ENCODE results near the gene VIL1.

The VIL1 gene

DNA sequence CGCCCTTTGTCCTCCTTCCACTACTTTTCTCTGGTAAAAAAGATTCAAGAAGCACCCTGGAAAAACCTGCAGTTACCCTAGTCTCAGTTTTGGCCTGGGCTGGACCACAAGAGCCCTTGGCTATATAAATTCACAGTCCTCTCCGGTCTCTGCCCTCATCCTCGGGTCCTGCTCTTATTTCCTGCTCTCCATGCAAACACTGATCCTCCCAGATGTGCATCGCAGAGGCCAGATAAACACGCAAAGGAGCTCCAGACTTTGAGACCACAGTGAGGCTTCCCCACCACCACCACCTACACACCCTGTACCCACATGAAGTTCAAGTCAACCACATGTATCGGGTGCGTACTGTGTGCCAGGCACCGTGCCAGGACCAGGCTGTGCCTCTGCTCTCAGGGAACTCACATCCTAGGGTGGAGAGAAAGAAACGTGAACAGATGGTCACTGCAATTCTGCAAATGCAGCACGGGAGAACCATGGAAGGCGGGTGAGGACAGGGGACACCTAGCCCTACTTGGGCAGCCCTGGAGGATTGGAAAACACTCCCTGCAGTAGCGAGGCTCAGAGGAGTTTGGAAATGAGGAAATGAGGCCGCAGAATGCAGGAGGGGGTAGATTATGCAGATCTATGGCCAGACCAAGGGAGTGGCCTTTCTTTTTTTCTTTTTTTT lies 11.8 kb upstream of the VIL1 start:
- DNase-seq = peak; percentile 72

DNA sequence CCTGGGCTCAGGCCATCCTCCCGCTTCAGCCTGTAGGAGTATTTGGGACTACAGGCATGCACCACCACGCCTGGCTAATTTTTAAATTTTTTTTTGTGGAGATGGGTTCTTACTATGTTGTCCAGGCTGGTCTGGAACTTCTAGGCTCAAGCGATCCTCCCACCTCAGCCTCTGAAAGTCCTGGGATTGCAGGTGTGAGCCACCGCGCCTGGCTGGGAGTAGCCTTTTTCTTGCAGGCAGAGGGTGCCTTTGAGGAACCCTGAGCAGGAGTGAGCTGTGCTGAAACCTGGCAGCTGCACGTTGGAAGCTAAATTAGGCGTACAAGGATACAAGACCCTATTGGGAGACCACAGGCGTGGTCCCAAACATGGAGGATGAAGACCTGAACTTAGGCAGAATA lies 11.2 kb upstream of the VIL1 start:
- no peak for DNase-seq

DNA sequence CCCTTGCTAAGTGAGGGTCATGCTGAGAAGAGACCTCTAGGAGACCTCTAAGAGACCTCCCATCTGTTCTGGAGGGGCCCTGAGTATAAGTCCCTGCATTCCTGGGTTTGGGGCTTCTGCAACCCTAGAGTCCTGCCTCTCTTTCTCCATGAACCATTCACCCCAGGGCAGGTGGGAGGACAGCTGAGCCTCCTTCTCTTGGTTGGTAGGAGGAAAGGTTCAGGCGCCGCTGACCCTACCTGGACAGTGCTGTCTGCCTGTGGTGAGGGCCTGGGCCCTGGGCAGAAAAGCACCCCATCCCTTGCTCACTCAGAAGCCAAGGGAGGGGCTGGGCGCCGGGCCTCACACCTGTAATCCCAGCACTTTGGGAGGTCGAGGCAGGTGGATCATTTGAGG lies 604 bp upstream of the VIL1 start:
- DNase-seq = no peak

DNA sequence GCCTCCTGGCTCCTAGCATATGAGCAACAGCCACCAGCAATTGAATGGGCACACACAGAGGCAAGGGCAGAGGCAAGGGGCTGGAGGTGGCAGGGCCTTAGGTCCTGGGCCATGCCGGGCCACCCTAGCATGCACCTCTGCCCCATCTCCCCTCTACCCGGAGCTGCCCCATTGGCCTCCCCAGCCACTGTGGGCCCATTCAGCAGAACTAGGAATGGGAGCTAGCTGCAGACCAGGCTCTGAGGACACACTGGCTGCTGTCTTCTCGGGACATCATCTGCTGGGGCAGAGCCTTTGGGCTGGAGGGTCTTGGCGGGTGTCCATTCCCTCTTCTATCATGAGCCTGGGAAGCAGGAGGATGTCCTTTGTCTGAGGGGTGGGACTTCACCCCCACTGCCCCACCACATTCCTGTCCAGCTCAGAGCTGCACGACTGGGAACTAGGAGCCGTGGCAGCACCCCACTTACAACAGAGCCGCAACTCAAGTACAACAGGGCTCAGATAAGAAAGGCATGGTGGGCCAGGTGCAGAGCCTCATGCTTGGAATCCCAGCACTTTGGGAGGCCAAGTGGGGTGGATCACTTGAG lies 800 bp downstream of the VIL1 start:
- DNase-seq = no peak

DNA sequence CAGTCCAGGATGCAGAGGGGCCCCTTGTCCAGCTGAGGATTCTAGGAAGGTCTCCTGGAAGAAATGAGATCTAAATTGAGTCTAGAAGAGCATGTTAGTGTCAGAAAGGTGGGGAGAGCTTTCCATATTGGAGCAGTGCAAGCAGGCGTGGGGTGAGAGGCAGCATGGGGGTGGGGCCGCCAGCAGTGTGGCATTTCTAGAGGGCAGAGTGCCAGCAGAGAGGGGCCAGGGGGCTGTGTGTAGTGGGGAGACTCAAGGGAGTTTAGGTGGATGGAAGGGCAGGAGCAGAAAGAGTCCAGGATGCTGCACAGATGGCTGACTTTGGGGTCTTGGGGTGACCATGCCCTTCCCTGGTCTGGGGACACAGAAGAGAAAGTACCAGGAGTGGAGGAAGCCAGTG lies 2.1 kb downstream of the VIL1 start:
- DNase-seq = no peak

DNA sequence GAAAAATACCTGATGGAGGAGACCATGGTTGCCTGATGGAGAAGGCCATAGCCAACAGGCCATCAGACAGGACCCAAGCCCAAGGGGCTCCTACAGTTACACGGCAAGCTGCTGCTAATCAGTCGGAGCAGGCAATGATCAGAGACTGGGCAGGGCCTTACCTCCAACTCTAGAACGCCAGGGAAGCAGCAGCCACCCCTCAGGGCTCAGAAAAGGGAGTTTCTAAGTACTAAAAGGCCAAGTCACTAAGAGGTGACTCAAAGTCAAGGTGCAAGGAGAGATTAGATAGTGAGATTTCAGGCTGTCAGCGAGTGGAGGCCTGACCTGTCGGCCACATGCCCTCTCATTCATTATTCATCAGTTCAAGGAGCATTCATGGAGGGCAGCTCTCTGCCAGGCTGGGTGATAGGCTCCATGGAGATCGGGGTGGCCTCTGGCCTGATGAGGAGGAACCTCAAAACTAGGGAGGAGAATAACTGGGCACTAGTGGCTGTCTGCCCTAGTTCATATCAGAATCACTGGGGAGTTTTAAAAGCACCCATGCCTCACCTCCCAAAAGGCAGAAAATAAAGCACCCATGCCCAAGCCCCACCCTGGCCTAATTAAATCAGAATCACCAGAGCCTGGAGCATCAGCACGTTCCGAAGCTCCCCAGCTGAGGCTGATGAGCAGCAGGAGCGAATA lies 3.6 kb downstream of the VIL1 start:
- DNase-seq = no peak

DNA sequence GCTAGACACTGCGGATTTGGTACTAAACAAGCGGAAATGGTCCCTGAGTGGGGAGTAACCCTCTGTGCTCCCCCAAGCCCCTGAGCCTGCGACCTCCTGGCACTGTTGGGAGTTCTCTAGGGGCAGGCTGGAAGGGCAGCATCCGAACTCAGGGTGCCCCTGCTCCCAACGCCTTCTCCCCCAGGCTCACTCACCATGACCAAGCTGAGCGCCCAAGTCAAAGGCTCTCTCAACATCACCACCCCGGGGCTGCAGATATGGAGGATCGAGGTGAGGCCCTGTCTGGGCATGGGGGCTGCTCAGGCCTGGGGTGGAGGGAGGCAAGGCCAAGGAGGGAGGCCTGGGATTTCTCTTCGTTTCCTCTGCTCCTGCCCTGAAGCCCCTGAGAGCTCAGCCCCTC lies 4.7 kb downstream of the VIL1 start:
- DNase-seq = no peak

DNA sequence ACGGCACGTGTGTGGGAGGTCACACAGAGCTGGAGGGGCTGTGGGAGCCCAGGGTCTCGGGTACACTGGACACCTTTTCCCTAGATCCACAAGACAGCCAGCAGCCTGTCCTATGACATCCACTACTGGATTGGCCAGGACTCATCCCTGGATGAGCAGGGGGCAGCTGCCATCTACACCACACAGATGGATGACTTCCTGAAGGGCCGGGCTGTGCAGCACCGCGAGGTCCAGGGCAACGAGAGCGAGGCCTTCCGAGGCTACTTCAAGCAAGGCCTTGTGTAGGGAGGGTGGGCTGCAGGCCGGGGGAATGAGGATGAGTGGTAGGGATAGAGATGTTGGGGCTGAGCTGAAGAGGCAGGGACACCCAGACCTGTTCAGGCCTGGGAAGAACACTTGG lies 6.6 kb downstream of the VIL1 start:
- DNase-seq = no peak

DNA sequence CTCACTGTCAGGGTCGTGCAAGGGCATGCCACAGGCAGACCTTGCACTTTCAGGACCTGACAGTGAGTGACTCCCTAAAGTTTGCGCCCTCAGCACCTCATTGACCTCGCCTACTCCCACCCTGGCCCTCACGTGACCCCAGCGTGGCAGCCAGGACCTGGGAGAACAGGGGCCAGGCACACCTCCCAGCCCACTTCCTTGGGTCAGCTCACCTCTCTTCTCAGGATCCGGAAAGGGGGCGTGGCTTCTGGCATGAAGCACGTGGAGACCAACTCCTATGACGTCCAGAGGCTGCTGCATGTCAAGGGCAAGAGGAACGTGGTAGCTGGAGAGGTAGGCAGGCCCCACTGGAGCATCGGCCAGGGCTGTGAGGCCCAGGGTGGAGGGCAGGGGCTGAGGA lies 8.8 kb downstream of the VIL1 start:
- DNase-seq = no peak

DNA sequence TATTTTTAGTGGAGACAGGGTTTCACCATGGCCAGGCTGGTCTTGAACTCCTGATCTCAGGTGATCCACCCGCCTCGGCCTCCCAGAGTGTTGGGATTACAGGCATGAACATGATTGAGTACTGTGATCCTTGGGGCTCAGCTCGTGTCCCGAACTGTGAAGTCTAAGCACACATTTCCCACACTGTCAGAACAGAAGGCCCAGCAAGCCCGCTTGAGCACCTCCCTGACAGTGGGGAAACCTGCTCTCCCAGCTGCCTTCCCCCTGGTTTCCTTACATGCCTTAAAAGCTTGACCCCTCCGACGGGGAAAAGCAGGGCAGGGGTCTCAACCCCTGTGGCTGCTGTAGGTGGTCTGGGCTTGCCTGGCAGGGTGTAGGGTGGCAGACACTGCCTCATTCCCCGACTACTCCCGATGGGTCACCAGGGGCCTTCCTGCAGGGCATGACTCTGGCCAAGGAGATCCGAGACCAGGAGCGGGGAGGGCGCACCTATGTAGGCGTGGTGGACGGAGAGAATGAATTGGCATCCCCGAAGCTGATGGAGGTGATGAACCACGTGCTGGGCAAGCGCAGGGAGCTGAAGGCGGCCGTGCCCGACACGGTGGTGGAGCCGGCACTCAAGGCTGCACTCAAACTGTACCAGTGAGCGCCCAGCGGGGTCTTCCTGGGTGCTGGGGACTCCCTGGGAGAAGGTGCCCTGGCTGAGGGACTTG lies 10.1 kb downstream of the VIL1 start:
- no peak for DNase-seq

DNA sequence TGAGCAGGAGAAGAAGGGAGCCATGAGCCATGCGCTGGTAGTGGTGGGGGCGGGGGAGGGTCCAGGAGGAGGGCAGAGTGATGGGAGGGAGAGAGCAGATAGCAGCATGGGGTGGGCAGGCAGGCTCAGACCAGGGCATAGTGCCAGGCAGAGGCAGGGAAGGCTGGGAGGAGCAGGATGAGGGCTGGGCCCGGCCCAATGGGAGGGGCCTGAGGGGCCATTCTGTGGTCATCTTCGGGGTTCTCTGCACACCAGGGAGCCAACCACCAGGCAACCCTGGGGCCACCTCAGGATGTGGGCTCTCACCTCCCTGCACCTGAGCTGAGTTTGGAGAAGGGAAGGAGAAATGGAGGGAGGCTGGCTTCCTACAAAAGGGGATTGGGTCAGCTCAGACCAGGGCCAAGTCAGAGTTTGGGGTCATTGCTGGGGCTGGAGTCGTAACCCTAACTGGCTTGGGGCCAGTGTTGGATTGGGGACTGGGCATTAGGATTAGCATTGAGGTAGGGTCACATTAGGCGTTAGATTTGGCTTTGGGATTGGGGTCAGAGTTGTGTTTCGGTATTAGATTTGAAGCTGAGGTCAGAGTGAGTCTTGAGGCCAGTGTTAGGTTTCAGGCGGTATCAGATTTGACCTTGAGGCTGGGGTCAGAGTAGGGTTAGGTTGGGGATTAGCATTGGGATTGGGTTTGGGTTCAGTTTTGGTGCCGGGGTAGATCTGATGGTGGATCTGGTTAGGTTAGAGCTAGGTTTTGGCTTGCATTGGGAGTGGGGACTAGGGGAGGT lies 11.2 kb downstream of the VIL1 start:
- DNase-seq = no peak

DNA sequence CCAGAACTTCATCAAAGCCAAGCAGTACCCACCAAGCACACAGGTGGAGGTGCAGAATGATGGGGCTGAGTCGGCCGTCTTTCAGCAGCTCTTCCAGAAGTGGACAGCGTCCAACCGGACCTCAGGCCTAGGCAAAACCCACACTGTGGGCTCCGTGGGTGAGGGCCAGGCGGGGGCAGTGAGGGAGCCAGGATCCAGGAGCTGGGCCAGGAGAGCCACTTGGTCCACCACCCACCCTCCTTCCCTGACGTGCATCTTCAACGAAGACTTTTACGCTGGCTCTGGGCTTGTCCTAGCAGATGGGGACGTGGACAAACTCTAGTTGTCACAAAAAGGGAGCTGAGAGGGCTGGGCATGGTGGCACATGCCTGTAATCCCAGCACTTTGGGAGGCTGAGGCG lies 11.8 kb downstream of the VIL1 start:
- no peak for DNase-seq

DNA sequence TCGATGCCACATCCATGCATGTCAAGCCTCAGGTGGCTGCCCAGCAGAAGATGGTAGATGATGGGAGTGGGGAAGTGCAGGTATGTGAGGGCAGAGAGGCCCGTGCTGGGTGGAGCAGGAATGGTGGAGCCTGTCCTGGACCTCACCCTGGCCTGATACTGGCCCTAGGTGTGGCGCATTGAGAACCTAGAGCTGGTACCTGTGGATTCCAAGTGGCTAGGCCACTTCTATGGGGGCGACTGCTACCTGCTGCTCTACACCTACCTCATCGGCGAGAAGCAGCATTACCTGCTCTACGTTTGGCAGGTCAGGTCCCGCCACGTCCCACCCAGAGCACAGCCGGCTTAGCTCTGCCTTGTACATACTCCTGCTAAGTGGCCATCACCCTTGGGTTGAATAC lies 13.0 kb downstream of the VIL1 start:
- no peak for DNase-seq

DNA sequence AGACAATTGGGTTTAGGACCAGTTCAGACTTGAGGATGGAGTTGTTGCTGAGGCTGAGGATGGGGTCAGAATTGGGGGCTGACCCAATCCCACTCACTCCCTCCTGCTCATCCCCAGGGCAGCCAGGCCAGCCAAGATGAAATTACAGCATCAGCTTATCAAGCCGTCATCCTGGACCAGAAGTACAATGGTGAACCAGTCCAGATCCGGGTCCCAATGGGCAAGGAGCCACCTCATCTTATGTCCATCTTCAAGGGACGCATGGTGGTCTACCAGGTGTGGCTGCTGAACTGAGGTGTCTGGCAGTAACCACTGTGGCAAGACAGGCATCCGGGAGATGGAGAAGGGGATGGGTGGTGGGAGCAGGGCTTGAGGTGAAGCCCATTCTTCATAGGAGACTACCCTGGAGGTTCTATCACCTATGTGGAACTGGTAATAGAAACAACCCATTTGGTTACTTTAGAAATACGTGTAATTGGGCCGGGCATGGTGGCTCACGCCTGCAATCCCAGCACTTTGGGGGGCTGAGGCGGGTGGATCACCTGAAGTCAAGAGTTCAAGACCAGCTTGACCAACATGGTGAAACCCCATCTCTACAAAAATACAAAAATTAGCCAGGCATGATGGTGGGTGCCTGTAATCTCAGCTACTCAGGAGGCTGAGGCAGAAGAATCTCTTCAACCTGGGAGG lies 13.9 kb downstream of the VIL1 start:
- no peak for DNase-seq

DNA sequence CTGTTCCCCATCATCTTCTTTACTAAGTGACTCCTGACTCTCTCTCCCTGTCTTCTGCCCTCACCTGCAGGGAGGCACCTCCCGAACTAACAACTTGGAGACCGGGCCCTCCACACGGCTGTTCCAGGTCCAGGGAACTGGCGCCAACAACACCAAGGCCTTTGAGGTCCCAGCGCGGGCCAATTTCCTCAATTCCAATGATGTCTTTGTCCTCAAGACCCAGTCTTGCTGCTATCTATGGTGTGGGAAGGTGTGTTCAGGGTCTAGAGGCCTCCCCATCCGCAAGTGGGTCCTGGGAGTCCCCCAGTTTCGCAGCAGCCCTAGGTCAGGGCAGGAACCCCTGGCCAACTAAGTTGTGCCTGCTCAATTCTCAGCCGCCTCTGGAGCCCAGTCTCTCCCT lies 15.5 kb downstream of the VIL1 start:
- DNase-seq = no peak

DNA sequence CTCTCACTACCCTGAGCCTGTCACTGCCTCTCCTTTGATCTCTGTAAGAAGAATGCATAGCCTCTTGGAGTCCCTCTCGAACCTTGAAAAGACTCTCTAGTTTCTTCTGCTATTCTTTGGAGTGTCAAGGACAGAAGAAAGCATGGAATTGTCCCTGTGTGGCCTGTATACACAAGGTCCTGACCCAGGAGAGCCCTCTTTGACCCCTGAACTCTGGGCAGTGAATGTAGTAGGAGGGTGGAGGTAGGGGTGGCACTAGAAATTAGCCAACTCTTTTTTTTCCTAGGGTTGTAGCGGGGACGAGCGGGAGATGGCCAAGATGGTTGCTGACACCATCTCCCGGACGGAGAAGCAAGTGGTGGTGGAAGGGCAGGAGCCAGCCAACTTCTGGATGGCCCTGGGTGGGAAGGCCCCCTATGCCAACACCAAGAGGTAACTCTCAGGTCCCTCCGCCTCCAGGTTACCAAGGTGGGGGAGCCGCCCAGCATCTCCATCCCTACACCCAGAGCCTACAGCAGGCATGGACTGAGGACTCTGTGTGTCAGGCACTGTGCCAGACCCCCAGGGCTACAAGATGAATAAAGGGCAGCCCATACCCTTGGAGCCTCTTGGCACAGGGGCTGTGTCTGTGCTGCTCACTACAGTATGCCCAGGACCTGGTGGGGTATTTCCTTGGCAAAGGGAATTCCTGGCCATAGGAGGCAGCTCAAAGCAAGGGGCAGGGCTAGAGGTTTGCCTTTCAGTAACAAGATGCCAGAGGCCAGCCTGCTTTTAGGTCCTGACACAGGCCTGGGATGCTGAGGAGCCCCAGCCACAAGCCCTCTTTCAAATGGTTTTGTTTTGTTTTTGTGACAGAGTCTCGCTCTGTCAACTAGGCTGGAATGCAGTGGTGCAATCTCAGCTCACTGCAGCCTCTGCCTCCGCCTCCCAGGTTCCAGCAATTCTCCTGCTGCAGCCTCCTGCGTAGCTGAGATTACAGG lies 16.4 kb downstream of the VIL1 start:
- no peak for DNase-seq

DNA sequence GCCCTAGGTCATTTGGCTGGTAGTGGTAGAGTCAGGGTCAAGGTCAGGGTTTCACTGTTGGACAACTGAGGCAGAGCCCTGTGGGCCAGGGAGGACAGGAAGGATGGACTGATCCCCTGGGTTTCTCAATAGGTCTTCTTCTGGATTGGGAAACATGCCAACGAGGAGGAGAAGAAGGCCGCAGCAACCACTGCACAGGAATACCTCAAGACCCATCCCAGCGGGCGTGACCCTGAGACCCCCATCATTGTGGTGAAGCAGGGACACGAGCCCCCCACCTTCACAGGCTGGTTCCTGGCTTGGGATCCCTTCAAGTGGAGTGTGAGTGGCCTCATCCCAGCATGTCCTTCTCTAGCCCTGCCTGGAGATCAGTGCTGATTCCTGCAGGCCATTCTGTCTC lies 18.1 kb downstream of the VIL1 start:
- DNase-seq = no peak

DNA sequence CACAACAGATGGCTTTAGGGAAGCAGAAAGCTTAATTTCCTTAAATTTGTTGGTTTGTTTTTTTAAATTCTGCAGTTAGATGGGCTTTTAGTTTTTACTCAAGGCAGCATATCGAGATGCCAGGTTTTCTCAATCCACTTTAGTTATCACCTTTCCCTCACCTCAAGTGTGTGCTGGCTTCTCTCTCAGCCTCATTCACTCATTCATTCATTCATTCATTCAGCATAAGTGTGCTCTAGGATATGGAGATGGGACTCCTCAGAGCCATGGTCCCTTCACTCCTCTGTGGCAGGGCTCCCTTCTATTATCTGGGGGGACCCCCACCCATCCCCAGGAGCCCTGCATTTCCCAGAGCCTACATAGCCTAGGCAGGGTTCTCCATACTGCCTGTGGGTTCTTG lies 19.0 kb downstream of the VIL1 start:
- DNase-seq = no peak

DNA sequence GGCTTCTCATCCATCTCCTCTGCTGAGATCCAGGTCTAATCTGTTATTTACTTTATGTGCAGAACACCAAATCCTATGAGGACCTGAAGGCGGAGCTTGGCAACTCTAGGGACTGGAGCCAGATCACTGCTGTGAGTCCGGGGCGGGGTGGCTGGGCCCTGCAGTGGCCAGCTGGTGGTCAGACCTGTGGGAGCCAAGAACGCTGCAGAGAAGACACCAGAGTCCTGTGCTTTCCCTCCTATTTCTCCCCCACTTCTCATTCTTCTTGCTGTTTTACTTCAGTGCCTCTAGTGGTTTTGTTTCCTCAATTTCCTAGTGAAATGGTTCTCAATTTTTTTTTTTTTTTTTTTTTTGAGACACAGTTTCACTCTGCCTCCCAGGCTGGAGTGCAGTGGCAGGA lies 19.7 kb downstream of the VIL1 start:
- no peak for DNase-seq

DNA sequence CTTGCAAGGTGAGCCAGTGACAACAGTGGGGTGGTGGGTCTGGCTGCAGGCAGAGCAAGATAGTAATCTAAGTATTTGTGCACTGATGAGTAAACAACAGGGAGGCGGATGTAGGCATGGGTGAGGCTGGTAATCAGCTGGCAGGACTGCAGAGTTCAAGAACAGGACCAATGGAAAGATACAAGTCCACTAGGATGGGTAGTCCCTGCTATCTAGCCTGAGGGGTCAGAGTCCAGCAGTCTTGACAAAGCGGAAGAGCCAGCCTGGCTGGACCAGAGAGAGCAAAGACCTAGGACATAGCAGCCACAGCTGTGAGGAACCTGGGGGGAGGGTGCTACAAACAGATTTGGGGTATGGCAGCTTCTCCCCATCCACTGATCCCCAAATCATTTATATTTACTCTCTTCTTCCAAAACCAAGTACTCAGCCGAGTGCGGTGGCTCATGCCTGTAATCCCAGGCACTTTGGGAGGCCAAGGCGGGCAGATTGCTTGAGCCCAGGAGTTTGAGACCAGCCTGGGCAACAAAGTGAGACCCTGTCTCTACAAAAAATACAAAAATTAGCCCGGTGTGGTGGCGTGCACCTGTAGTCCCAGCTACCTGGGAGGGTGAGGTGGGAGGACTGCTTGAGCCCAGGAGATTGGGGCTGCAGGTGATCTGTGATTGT lies 25.9 kb downstream of the VIL1 start:
- no peak for DNase-seq

DNA sequence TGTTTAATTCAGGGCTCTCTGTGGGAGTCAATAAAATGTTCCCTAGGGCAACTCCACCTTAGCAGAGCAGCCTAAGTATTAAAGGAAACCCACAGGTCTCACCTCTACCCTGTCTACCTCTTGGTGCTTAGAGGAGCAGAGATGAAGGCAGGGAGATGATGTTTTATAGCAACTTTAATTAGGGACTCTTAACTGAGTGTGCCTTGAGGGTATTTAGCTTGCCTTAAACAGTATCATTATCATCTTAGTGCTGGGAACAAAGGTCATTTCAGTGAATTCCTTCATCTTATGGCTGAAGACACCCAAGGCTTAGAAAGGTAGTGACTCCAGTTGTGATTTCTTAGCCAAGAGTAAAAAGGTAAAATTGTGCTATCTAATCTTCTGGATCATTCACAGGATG lies 26.7 kb downstream of the VIL1 start:
- DNase-seq = no peak
